Mesothelial cell of epicardium (in vitro differentiated cells): Measurements from ENCODE around the gene STRIP2. TPM values are rescaled to one million over a fixed set of nuclear protein-coding genes. Genes with fewer than 3 reads are reported as not detected.

ENCODE experiments used
- DNase-seq, 2 experiments: peaks; one replicate each; pipeline ENCODE4 v3.0.0; 2021; ENCODE audit warnings: low spot score in 2 of 2; ENCODE audit not compliant: unreplicated experiment in 2 of 2
- H3K27ac Mint-ChIP-seq: 2 replicates; pipeline ENCODE4 v1.8.0; 2021; ENCODE audit warnings: mixed read lengths
- H3K27me3 Mint-ChIP-seq: 2 replicates; pipeline ENCODE4 v1.8.0; 2021; ENCODE audit warnings: low read depth, mixed read lengths
- H3K36me3 Mint-ChIP-seq: 2 replicates; pipeline ENCODE4 v1.8.0; 2021; ENCODE audit warnings: mixed read lengths
- H3K4me1 Mint-ChIP-seq: 2 replicates; pipeline ENCODE4 v1.8.0; 2021; ENCODE audit warnings: mixed read lengths
- H3K4me3 Mint-ChIP-seq: 2 replicates; pipeline ENCODE4 v1.8.0; 2021; ENCODE audit warnings: mild to moderate bottlenecking, moderate library complexity, mixed read lengths
- H3K9me3 Mint-ChIP-seq: 2 replicates; pipeline ENCODE4 v1.8.0; 2021; ENCODE audit warnings: mixed read lengths
- total RNA-seq: library from RNA; stranded (reverse); gene quantifications from 3 replicates; pipeline ENCODE4 v1.2.1, GENCODE V29; 2021
- TF ChIP-seq, protein P1 (sequence below): fragments of 200-600 bp; sonication (generic); IDR thresholded peaks from one replicate; pipeline ENCODE4 v1.5.0; 2021; ENCODE audit warnings: antibody characterized with exemption; ENCODE audit not compliant: unreplicated experiment

The STRIP2 gene
- total RNA-seq, 1 donor from 2014 or later: 1.8 TPM

DNA sequence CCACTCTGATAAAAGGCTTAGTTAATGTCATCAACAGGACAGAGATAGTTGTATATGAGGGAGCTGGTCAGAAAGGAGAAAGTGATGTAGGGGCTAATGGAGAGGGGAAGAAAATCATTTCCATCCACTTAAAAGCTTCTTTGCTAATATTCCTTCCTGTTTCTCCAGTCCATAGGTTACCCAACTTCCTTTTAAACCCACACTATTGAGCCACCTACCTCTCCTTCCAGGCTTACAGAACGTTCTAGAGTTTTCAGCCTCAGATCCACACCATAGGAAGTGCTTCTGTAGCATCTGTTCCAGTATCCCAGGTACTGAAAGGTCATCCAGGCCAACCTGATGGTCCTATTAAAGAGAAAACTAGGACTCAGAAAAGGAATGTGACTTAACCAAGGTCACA lies 28.2 kb downstream of the STRIP2 start:
- Mint-ChIP-seq H3K27me3 (no peaks in the 10 kb centered on the region), H3K9me3 (no peaks in the 10 kb centered on the region), H3K4me1 (peaks cover 3% of the 10 kb centered on the region), H3K27ac (no peak overlapping the region), H3K4me3 (no peak overlapping the region), H3K36me3 (no peaks in the 10 kb centered on the region)
- TF ChIP-seq, protein P1, sequence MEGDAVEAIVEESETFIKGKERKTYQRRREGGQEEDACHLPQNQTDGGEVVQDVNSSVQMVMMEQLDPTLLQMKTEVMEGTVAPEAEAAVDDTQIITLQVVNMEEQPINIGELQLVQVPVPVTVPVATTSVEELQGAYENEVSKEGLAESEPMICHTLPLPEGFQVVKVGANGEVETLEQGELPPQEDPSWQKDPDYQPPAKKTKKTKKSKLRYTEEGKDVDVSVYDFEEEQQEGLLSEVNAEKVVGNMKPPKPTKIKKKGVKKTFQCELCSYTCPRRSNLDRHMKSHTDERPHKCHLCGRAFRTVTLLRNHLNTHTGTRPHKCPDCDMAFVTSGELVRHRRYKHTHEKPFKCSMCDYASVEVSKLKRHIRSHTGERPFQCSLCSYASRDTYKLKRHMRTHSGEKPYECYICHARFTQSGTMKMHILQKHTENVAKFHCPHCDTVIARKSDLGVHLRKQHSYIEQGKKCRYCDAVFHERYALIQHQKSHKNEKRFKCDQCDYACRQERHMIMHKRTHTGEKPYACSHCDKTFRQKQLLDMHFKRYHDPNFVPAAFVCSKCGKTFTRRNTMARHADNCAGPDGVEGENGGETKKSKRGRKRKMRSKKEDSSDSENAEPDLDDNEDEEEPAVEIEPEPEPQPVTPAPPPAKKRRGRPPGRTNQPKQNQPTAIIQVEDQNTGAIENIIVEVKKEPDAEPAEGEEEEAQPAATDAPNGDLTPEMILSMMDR: no peak
- no peak for DNase-seq

DNA sequence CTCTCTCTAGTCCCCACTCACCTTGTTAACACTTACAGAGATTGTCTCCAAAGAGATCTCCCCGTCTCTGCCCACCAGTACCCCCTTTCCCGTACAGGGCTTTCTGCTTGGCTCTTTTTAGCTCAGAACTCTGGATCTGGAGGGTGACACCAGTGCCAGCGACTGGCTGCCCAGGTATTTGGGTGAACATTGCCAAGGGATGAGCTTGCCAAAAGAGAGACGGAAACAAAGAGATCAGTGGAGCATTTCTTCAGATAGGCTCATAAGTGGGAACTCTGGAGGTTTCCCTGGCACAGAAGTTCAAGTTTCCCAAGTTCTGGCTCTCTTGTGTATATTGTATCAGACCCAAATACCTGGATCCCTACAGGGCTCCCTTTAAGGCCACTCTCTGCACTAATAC lies 30.0 kb downstream of the STRIP2 start:
- Mint-ChIP-seq H3K4me3 (no peak overlapping the region), H3K36me3 (no peaks in the 10 kb centered on the region), H3K9me3 (no peaks in the 10 kb centered on the region), H3K27me3 (no peaks in the 10 kb centered on the region), H3K27ac (no peak overlapping the region), H3K4me1 (peaks cover 3% of the 10 kb centered on the region)
- TF ChIP-seq, protein P1: no peak
- no peak for DNase-seq

DNA sequence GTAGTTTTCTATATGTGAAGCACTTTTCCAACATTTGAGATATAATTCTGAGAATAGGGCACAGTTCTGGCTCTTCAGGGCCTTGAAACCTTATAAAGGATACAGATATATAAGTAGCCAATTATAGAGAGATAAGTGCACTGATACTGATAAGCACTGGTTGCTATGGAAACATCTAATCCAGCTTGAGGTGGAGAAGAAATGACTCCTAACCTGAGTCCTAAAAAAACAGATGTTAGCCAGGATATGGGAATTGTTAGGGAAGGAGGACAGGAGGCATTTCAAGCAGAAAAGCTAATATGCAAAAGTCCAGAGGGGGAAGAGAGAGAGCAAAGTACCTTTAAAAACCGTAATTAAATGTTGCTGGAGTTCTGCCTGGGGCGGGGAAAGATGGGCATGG lies 30.8 kb downstream of the STRIP2 start:
- TF ChIP-seq, protein P1: no peak
- no peak overlapping the region for H3K27ac Mint-ChIP-seq
- no peaks in the 10 kb centered on the region for H3K27me3 Mint-ChIP-seq
- DNase-seq: no peak
- no peaks in the 10 kb centered on the region for H3K36me3 Mint-ChIP-seq
- no peaks in the 10 kb centered on the region for H3K9me3 Mint-ChIP-seq
- H3K4me3 Mint-ChIP-seq: no peak overlapping the region
- H3K4me1 Mint-ChIP-seq: peaks cover 3% of the 10 kb centered on the region

DNA sequence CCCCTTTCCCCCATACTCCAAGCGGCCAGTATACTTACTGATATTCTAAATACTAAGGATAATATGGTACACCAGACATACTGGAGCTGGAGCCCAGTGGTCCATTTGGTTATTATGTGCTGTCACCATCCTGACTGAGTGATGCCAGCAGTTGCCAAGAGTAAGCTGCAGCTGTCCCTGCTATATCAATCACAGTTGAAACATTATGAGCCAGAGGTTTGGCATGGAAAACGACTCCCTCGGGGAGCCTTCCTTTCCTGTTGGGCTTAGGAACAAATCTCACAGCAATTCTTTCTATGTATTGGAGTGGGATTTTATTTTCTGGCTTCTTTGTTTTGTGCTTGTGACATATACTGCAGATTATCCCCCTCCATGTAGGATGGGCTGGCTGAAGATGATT lies 32.6 kb downstream of the STRIP2 start:
- Mint-ChIP-seq H3K36me3 (no peaks in the 10 kb centered on the region), H3K9me3 (no peaks in the 10 kb centered on the region), H3K27me3 (no peaks in the 10 kb centered on the region), H3K4me3 (no peak overlapping the region), H3K4me1 (peaks cover 3% of the 10 kb centered on the region), H3K27ac (no peak overlapping the region)
- no peak for DNase-seq
- TF ChIP-seq, protein P1: no peak

DNA sequence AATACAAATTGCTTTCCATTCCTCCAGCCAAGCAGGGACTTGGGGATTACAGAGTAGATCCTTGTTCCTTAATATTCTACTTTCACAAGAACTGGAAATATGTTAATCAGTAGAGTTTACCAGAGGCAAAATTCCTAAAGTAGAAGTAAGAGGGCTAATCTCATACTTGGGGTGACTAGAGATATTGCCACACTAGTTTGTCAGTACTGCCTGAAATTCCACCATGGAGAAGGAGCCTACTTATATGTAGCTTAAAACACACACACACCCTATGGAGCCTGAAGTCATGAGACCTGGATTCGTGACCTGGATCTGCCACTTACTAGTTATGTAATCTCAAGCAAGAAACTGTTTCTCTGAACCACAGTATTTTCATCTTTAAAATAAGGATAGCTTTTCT lies 33.9 kb downstream of the STRIP2 start:
- peaks cover 3% of the 10 kb centered on the region for H3K4me1 Mint-ChIP-seq
- TF ChIP-seq, protein P1: no peak
- H3K9me3 Mint-ChIP-seq: no peaks in the 10 kb centered on the region
- H3K27me3 Mint-ChIP-seq: no peaks in the 10 kb centered on the region
- DNase-seq: no peak
- H3K27ac Mint-ChIP-seq: no peak overlapping the region
- no peaks in the 10 kb centered on the region for H3K36me3 Mint-ChIP-seq
- H3K4me3 Mint-ChIP-seq: no peak overlapping the region

DNA sequence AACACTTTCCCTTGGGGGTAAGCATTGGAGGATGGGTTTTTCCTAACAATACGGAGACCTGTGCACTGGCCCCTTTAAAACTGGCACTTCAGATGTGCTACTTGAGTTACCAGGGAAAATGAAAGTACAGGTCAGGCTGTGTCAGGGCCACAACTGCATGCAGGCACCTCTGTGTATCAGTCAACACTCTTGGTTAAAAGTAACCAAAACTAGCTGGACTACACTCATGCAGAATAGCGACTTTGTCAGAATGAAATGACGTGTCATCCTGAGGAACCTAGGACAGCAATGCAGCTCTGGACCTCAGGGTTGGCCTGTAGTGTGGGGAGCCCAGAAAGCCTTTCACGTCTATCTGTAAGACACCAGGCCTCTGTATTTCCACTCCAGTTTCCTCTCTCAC lies 34.3 kb downstream of the STRIP2 start:
- Mint-ChIP-seq H3K9me3 (no peaks in the 10 kb centered on the region), H3K27me3 (no peaks in the 10 kb centered on the region), H3K4me3 (no peak overlapping the region), H3K36me3 (no peaks in the 10 kb centered on the region), H3K27ac (no peak overlapping the region), H3K4me1 (peaks cover 3% of the 10 kb centered on the region)
- no peak for DNase-seq
- TF ChIP-seq, protein P1: no peak
